ENCODE data around the gene PRB2.

- TF ChIP-seq CTCF (IDR thresholded peaks at IDR 0.05): no peak
- TF ChIP-seq POLR2A (IDR thresholded peaks at IDR 0.05): no peak
These were observed 17.4 kb upstream of the PRB2 start for GRCh38 chr12:11412731-11413130.
